Thyroid gland (tissue), 4 donors: ENCODE measurements around the gene MGAT4C.

ENCODE experiments used
- CTCF ChIP-seq, 6 experiments: fragments of 200-600 bp in 3 of 6; fragments of 450-650 bp in 3 of 6; sonication (generic) in 3 of 6; IDR thresholded peaks; one replicate each; pipeline ENCODE4 v1.5.1; 2016 to 2019; ENCODE audit warnings: antibody characterized with exemption in 6 of 6, mild to moderate bottlenecking in 2 of 6, inconsistent platforms in 1 of 6, moderate library complexity in 1 of 6
- POLR2A ChIP-seq, 2 donors: fragments of 450-650 bp; IDR thresholded peaks; one replicate each; pipeline ENCODE4 v1.6.1; 2017; ENCODE audit warnings: antibody characterized with exemption in 2 of 2, mild to moderate bottlenecking in 2 of 2, moderate library complexity in 1 of 2

- TF ChIP-seq CTCF (IDR thresholded peaks at IDR 0.05) = no peak
- no peak for TF ChIP-seq POLR2A (IDR thresholded peaks at IDR 0.05)
Measured at GRCh38 chr12:86188226-86188625, 68.0 kb downstream of the MGAT4C start.
